Spleen (tissue), 7 donors: ENCODE results near the gene NRXN2.

Experiments used
- POLR2A ChIP-seq, 3 donors: fragments of 450-650 bp; IDR thresholded peaks; one replicate each; pipeline ENCODE4 v1.5.1; 2017; ENCODE audit warnings: antibody characterized with exemption in 3 of 3, mild to moderate bottlenecking in 1 of 3
- POLR2AphosphoS5 ChIP-seq, 3 donors: sonication (generic); formaldehyde crosslinking; IDR thresholded peaks; one replicate each; pipeline ENCODE4 v1.5.1; 2017; ENCODE audit warnings: antibody characterized with exemption in 3 of 3
- TF ChIP-seq, protein P1 (sequence below), 11 experiments: fragments of 200-600 bp in 7 of 11; fragments of 450-650 bp in 4 of 11; sonication (generic) in 4 of 11; IDR thresholded peaks in 8 of 11; conservative IDR thresholded peaks in 3 of 11; 1 replicate in 7 of 11; 2 replicates in 4 of 11; pipeline versions ENCODE4 v1.4.0 to v1.8.0; 2016 to 2021; ENCODE audit warnings: antibody characterized with exemption in 11 of 11, inconsistent platforms in 4 of 11, mild to moderate bottlenecking in 1 of 11
- donor health status: DM: no; HTN: no; CAD: no; lungs with moderate emphysema.
- donor health status: DM: no; HTN: no; CAD: no.
- donor health status: DM: no; HTN: no; CAD: no.

DNA sequence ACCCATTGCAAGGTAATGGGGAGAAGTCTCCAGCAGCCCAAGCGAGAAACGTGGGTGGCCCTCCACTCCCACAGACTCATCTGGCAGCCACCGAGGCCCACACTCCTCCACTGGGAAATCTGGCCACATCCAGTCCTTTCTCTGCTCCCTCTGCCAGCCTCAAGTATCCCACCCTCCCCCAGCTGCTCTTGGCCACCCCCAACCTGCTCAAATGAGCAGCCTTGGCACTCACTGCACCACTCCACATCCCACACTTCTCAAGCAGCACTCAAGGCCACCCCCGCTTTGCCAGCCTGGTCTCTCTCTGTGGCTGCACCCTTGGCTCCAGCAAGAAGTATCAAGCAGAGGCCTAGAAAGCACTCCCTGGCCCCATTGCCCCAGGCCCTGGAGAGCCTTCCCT lies 103.8 kb downstream of the NRXN2 start:
- no peak for TF ChIP-seq POLR2A (IDR thresholded peaks at IDR 0.05)
- TF ChIP-seq, protein P1, sequence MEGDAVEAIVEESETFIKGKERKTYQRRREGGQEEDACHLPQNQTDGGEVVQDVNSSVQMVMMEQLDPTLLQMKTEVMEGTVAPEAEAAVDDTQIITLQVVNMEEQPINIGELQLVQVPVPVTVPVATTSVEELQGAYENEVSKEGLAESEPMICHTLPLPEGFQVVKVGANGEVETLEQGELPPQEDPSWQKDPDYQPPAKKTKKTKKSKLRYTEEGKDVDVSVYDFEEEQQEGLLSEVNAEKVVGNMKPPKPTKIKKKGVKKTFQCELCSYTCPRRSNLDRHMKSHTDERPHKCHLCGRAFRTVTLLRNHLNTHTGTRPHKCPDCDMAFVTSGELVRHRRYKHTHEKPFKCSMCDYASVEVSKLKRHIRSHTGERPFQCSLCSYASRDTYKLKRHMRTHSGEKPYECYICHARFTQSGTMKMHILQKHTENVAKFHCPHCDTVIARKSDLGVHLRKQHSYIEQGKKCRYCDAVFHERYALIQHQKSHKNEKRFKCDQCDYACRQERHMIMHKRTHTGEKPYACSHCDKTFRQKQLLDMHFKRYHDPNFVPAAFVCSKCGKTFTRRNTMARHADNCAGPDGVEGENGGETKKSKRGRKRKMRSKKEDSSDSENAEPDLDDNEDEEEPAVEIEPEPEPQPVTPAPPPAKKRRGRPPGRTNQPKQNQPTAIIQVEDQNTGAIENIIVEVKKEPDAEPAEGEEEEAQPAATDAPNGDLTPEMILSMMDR (IDR thresholded peaks at IDR 0.05 in 8 of 11, conservative IDR thresholded peaks at IDR 0.05 in 3 of 11) = no peak
- TF ChIP-seq POLR2AphosphoS5 (IDR thresholded peaks at IDR 0.05) = no peak
